ENCODE measurements around the gene CALM3.

DNA sequence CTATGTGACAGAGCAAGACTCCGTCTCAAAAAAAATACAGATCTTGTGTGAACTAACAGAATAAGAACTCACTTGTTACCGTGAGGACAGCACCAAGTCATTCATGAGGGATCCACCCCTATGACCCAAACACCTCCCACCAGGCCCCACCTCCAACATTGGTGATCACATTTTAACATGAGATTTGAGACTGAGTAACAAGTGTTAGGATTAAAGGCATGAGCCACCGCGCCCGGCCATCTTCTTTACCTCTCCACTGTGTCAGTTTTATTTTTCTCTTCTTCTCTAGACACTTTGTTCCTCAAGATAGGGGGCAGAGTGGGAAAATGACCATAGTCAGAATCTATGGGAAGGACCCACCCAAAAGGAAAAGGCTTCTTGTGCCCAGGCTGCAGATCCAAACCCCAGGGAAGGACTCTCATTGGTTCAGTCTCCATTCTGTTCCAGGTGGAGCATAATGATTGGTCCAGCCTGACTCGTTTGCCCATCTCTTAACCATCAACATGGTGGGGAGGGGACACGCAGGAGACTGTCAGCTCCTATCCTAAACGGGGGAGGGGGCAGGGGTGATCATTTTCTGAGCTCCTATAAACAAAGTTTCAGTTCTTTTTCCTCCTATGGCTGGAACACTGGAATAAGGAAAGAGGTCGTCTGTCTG is 1.3 kb upstream of the CALM3 start:
- TF ChIP-seq, protein P1, sequence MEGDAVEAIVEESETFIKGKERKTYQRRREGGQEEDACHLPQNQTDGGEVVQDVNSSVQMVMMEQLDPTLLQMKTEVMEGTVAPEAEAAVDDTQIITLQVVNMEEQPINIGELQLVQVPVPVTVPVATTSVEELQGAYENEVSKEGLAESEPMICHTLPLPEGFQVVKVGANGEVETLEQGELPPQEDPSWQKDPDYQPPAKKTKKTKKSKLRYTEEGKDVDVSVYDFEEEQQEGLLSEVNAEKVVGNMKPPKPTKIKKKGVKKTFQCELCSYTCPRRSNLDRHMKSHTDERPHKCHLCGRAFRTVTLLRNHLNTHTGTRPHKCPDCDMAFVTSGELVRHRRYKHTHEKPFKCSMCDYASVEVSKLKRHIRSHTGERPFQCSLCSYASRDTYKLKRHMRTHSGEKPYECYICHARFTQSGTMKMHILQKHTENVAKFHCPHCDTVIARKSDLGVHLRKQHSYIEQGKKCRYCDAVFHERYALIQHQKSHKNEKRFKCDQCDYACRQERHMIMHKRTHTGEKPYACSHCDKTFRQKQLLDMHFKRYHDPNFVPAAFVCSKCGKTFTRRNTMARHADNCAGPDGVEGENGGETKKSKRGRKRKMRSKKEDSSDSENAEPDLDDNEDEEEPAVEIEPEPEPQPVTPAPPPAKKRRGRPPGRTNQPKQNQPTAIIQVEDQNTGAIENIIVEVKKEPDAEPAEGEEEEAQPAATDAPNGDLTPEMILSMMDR (IDR thresholded peaks at IDR 0.05 in 4 of 5, conservative IDR thresholded peaks at IDR 0.05 in 1 of 5), result no peak
- TF ChIP-seq POLR2A (IDR thresholded peaks at IDR 0.05), result no peak

Data from gastrocnemius medialis (tissue), 4 donors.